HG03045 (cell line): Measurements from ENCODE around the gene ANKRD34B.

Source experiments
- ATAC-seq: cut with Tn5 transposase; IDR thresholded peaks from one replicate; pipeline ENCODE4 v1.9.1; 2021; ENCODE audit warnings: mild to moderate bottlenecking, moderate library complexity; ENCODE audit not compliant: unreplicated experiment

Gene ANKRD34B

GRCh38 chr5:80573062-80573461 is 3.0 kb upstream of the ANKRD34B start:
- ATAC-seq: no peak

GRCh38 chr5:80569086-80569960 is 757 bp downstream of the ANKRD34B start:
- no peak for ATAC-seq

- ATAC-seq: no peak
Measured at GRCh38 chr5:80568251-80568650, 1.8 kb downstream of the ANKRD34B start.

GRCh38 chr5:80566711-80567259 is 3.3 kb downstream of the ANKRD34B start:
- ATAC-seq: no peak

- ATAC-seq: no peak
Measured at GRCh38 chr5:80565330-80565729, 4.8 kb downstream of the ANKRD34B start.

- ATAC-seq: no peak
Measured at GRCh38 chr5:80559244-80559643, 10.8 kb downstream of the ANKRD34B start.

- ATAC-seq: no peak
Measured at GRCh38 chr5:80555099-80555498, 15.0 kb downstream of the ANKRD34B start.

- no peak for ATAC-seq
Measured at GRCh38 chr5:80554646-80555045, 15.4 kb downstream of the ANKRD34B start.

GRCh38 chr5:80541392-80541791 is 28.7 kb downstream of the ANKRD34B start:
- ATAC-seq: no peak

- no peak for ATAC-seq
Measured at GRCh38 chr5:80540691-80541090, 29.4 kb downstream of the ANKRD34B start.

- no peak for ATAC-seq
Measured at GRCh38 chr5:80516826-80517225, 53.3 kb downstream of the ANKRD34B start.

- ATAC-seq: no peak
Measured at GRCh38 chr5:80509362-80509761, 60.7 kb downstream of the ANKRD34B start.

- ATAC-seq: no peak
Measured at GRCh38 chr5:80508844-80509243, 61.2 kb downstream of the ANKRD34B start.

- ATAC-seq: no peak
Measured at GRCh38 chr5:80507663-80508062, 62.4 kb downstream of the ANKRD34B start.
